H1 (cell line): ENCODE data around the gene CFD.

ENCODE experiments used
- CTCF ChIP-seq, 3 experiments: IDR thresholded peaks; 1 replicate in 2 of 3; 2 replicates in 1 of 3; pipeline versions ENCODE4 v1.5.1 to v1.6.1; 2011; ENCODE audit warnings: low read length in 3 of 3, mild to moderate bottlenecking in 3 of 3, inconsistent platforms in 2 of 3, low read depth in 1 of 3, moderate library complexity in 1 of 3; ENCODE audit not compliant: insufficient read depth in 1 of 3; ENCODE audit errors: control extremely low read depth in 1 of 3
- EZH2 ChIP-seq: fragments of 200-600 bp; sonication (generic); IDR thresholded peaks from 2 replicates; pipeline ENCODE4 v1.7.1; 2012; ENCODE audit warnings: low read depth, mild to moderate bottlenecking, moderate library complexity, low read length, inconsistent platforms; ENCODE audit not compliant: severe bottlenecking
- GABPA ChIP-seq: IDR thresholded peaks from 2 replicates; pipeline ENCODE4 v1.6.1; 2011; ENCODE audit warnings: mild to moderate bottlenecking, low read length, moderate library complexity, borderline replicate concordance; ENCODE audit not compliant: insufficient read depth
- GTF2F1 ChIP-seq: IDR thresholded peaks from 2 replicates; pipeline ENCODE4 v1.6.1; 2012; ENCODE audit warnings: low read depth, low read length, improper control_type of control experiment, borderline replicate concordance
- MAFK ChIP-seq: IDR thresholded peaks from 2 replicates; pipeline ENCODE4 v1.6.1; 2012; ENCODE audit warnings: low read depth, mild to moderate bottlenecking, improper control_type of control experiment, low read length
- MAX ChIP-seq: IDR thresholded peaks from 2 replicates; pipeline ENCODE4 v1.6.1; 2012; ENCODE audit warnings: inconsistent platforms
- SIX5 ChIP-seq: IDR thresholded peaks from 2 replicates; pipeline ENCODE4 v1.6.1; 2011; ENCODE audit warnings: mild to moderate bottlenecking, low read depth, low read length

- TF ChIP-seq GTF2F1 (no peak), MAX (no peak), MAFK (no peak), CTCF (IDR thresholded peaks at IDR 0.05; ENCODE audit: control extremely low read depth in 1 of 3, insufficient read depth in 1 of 3, low read depth in 1 of 3, low read length in 3 of 3) (no peak), GABPA (no peak), EZH2 (no peak), SIX5 (no peak)
Measured at GRCh38 chr19:903266-903797, 43.9 kb downstream of the CFD start.
